PC-3 (cell line): ENCODE measurements around the gene RGS3. TPM values are rescaled to one million over a fixed set of nuclear protein-coding genes. Genes with fewer than 3 reads are reported as not detected.

Source experiments
- ATAC-seq: fragments of 200-7000 bp; cut with Tn5 transposase; 2 replicates; pipeline ENCODE4 v1.9.1; 2020; ENCODE audit warnings: mild to moderate bottlenecking, moderate library complexity
- BruUV-seq: library from RNA; stranded (reverse); fragments of 400-500 nt; replicated peaks from 2 replicates; lab custom pipeline; 2021; lab: Mats Ljungman, UMichigan
- CTCF ChIA-PET: fragments of 300-600 bp; sonication (Branson Sonifier 250); formaldehyde crosslinking; loops from one replicate; lab custom pipeline; 2022; ENCODE audit warnings: antibody characterized with exemption; lab: Charles Lee
- POLR2A ChIA-PET: fragments of 300-600 bp; sonication (Branson Sonifier 250); formaldehyde crosslinking; loops from one replicate; lab custom pipeline; 2022; ENCODE audit warnings: antibody characterized with exemption; ENCODE audit not compliant: unreplicated experiment; lab: Charles Lee
- DNase-seq: peaks from one replicate; pipeline ENCODE4 v3.0.0-alpha.2; 2015
- H2AFZ ChIP-seq: fragments of 300-600 bp; sonication (generic); 2 replicates; pipeline ENCODE4 v1.6.0; 2016; ENCODE audit warnings: antibody characterized with exemption, low read length
- H3F3A ChIP-seq: fragments of 300-600 bp; sonication (generic); one replicate; pipeline ENCODE4 v1.6.0; 2017; ENCODE audit warnings: antibody characterized with exemption, low read length, control low read depth, mild to moderate bottlenecking; ENCODE audit not compliant: unreplicated experiment
- H3K27ac ChIP-seq: fragments of 300-600 bp; sonication (generic); 2 replicates; pipeline ENCODE4 v1.5.1; 2016; ENCODE audit warnings: mild to moderate bottlenecking, low read length
- H3K27me3 ChIP-seq: fragments of 300-600 bp; sonication (generic); 2 replicates; pipeline ENCODE4 v1.6.1; 2016; ENCODE audit warnings: low read length, mixed read lengths
- H3K36me3 ChIP-seq: fragments of 300-600 bp; sonication (generic); 2 replicates; pipeline ENCODE4 v1.6.1; 2016; ENCODE audit warnings: low read depth, mixed run types, low read length, mixed read lengths
- H3K4me1 ChIP-seq: fragments of 300-600 bp; sonication (generic); 2 replicates; pipeline ENCODE4 v1.5.1; 2016; ENCODE audit warnings: low read length; ENCODE audit not compliant: insufficient read depth
- H3K4me2 ChIP-seq: fragments of 300-600 bp; sonication (generic); 2 replicates; pipeline ENCODE4 v1.6.0; 2016; ENCODE audit warnings: low read length
- H3K4me3 ChIP-seq: fragments of 300-600 bp; sonication (generic); 2 replicates; pipeline ENCODE4 v1.5.1; 2016; ENCODE audit warnings: mild to moderate bottlenecking, low read length, mixed read lengths
- H3K79me2 ChIP-seq: fragments of 300-600 bp; sonication (generic); 2 replicates; pipeline ENCODE4 v1.6.1; 2017; ENCODE audit warnings: low read length, mixed read lengths
- H3K9ac ChIP-seq: fragments of 300-600 bp; sonication (generic); 2 replicates; pipeline ENCODE4 v1.6.0; 2016; ENCODE audit warnings: mild to moderate bottlenecking, low read length
- H3K9me2 ChIP-seq: fragments of 300-600 bp; sonication (generic); replicated peaks from 2 replicates; pipeline ENCODE4 v1.6.1; 2016; ENCODE audit warnings: mixed run types, low read length, mixed read lengths
- H3K9me3 ChIP-seq: fragments of 300-600 bp; sonication (generic); 2 replicates; pipeline ENCODE4 v1.6.1; 2016; ENCODE audit warnings: low read length, mixed read lengths
- H4K20me1 ChIP-seq: fragments of 300-600 bp; sonication (generic); 2 replicates; pipeline ENCODE4 v1.6.1; 2016; ENCODE audit warnings: low read length, mixed read lengths
- EZH2 ChIP-seq: fragments of 300-600 bp; sonication (generic); IDR thresholded peaks from one replicate; pipeline ENCODE4 v1.6.1; 2017; ENCODE audit warnings: antibody characterized with exemption, mild to moderate bottlenecking, low read length; ENCODE audit not compliant: unreplicated experiment
- EZH2phosphoT487 ChIP-seq: fragments of 300-600 bp; sonication (generic); IDR thresholded peaks from 2 replicates; pipeline ENCODE4 v1.6.1; 2018; ENCODE audit warnings: mild to moderate bottlenecking, antibody characterized with exemption, low read length, borderline replicate concordance
- intact Hi-C: fragments of 100-400 bp; cut with micrococcal nuclease; formaldehyde crosslinking; loops from 2 replicates; pipeline ENCODE4 v1.9.0; 2023
- total RNA-seq: library from RNA; depleted of rRNA; stranded (reverse); fragments of >200 nt; gene quantifications from 2 replicates; pipeline ENCODE4 v1.2.3, GENCODE V29; 2014
- TF ChIP-seq, protein P1 (sequence below): fragments of 300-600 bp; sonication (generic); conservative IDR thresholded peaks from 2 replicates; pipeline ENCODE4 v1.5.1; 2017; ENCODE audit warnings: antibody characterized with exemption, low read depth, mild to moderate bottlenecking, low read length

The RGS3 gene
- total RNA-seq, 1 experiment from 2014 or later, result 26.3 TPM

DNA sequence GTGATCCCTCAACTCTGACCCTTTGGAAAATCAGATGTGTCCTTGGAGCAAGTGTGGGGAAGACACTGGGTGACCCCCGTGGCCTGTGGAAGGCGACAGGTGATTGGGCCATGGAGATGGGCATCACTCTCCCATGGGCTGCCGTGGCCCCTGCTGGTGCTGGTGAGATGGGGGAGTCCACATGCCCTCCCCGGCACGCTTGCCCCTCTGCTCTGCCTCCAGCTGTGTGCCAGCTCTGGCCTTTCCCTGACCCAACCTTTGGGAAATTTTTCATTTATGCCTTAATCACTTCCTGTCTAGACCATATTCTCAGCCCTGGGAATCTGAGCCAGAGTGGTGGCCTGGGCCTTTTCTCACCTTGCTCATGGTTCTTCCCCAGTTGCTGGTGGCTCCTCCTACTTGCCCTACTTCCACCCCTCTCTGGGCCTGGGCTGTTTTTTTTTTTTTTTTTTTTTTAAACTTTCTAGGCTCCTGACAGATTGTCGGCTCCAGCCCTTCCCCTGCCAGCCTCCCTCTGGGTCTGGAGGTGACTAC is 56.6 kb downstream of the RGS3 start:
- no TSS peak for BruUV-seq
- intact Hi-C loops, result no loop called here

DNA sequence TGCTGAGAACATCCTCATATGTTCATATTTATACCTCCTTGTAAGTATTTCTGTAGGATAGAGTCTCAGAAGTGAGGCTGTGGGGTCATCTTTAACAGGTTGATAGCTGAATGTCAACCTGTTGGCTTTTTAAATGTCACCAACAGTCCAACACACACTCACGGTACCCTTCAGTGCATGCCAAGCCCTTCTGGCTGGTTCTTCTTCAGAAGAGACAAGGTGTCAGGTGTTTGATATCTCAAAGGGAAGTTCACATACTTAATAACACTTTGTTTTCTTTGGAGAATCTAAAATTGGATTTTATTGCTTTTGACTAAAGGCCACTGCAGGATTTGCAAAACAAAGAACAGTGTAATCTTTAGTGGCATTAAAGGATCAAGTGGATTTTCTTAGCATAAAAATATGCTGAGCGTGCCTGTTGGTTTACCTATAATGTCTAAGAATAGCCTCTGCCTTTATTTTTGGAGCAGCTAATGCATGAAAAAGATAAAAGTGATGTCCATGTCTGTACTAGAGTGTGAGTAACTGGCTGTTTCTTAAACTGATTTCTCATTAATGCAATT is 58.2 kb downstream of the RGS3 start:
- POLR2A ChIA-PET, result no interaction called here

More for the DNA sequence above, 56.6 kb downstream of the RGS3 start:
- Histone ChIP-seq H3K4me1 (peaks cover 10% of the 10 kb centered on the region), H3K27ac (peak overlapping the region; percentile 67), H2AFZ (no peak overlapping the region), H3K79me2 (no peaks in the 10 kb centered on the region), H3K4me2 (peak overlapping the region; percentile 35), H3K27me3 (no peaks in the 10 kb centered on the region), H3K9ac (peak overlapping the region; percentile 40; the same call in 1 of the 2 replicates), H3F3A (no peaks in the 10 kb centered on the region), H3K4me3 (no peak overlapping the region), H3K9me3 (no peaks in the 10 kb centered on the region), H4K20me1 (no peaks in the 10 kb centered on the region), H3K36me3 (no peaks in the 10 kb centered on the region), H3K9me2 (no peaks in the 10 kb centered on the region)
- ATAC-seq (peak; percentile 38), DNase-seq (peak; percentile 24)
- no peak for TF ChIP-seq EZH2phosphoT487
- ChIA-PET CTCF (no interaction called here), POLR2A (no interaction called here)

DNA sequence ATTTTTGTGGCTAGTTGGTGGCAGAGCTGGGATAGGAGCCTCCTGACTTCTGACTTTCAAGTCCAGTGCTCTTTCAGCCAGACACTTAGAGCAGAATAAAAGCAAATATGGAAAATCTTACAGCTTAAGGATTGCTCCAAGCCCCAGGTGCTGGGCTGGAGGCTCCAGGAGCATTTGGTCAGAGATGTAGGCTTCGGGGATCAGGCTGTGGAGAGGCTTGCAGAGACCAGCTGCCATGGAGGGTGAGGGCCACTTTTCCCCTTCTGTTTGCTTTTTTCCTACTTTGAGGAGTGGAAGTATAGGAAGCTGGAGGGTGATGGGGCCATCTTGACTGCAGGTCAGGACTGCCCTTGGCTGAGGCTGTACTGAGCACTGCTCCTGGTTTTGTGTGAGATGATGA is 58.9 kb downstream of the RGS3 start:
- ChIA-PET POLR2A (no interaction called here), CTCF (no interaction called here)
- BruUV-seq, result no TSS peak
- DNase-seq, result no peak
- Histone ChIP-seq H2AFZ (no peak overlapping the region), H3K36me3 (no peaks in the 10 kb centered on the region), H3K4me1 (peaks cover 10% of the 10 kb centered on the region), H3K27me3 (no peaks in the 10 kb centered on the region), H3K4me3 (no peak overlapping the region), H3K79me2 (no peaks in the 10 kb centered on the region), H4K20me1 (no peaks in the 10 kb centered on the region), H3K9me2 (no peaks in the 10 kb centered on the region), H3F3A (no peaks in the 10 kb centered on the region), H3K27ac (no peak overlapping the region), H3K9ac (no peak overlapping the region), H3K4me2 (no peak overlapping the region), H3K9me3 (no peaks in the 10 kb centered on the region)
- intact Hi-C loops, result no loop called here
- no peak for TF ChIP-seq EZH2phosphoT487
- TF ChIP-seq EZH2, result no peak
- TF ChIP-seq, protein P1, sequence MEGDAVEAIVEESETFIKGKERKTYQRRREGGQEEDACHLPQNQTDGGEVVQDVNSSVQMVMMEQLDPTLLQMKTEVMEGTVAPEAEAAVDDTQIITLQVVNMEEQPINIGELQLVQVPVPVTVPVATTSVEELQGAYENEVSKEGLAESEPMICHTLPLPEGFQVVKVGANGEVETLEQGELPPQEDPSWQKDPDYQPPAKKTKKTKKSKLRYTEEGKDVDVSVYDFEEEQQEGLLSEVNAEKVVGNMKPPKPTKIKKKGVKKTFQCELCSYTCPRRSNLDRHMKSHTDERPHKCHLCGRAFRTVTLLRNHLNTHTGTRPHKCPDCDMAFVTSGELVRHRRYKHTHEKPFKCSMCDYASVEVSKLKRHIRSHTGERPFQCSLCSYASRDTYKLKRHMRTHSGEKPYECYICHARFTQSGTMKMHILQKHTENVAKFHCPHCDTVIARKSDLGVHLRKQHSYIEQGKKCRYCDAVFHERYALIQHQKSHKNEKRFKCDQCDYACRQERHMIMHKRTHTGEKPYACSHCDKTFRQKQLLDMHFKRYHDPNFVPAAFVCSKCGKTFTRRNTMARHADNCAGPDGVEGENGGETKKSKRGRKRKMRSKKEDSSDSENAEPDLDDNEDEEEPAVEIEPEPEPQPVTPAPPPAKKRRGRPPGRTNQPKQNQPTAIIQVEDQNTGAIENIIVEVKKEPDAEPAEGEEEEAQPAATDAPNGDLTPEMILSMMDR, result no peak
- no peak for ATAC-seq

More for the DNA sequence above, 58.2 kb downstream of the RGS3 start:
- H4K20me1 ChIP-seq, result no peaks in the 10 kb centered on the region
- TF ChIP-seq, protein P1, result no peak
- TF ChIP-seq EZH2phosphoT487 (no peak), EZH2 (no peak)
- H3F3A ChIP-seq, result no peaks in the 10 kb centered on the region
- H3K4me3 ChIP-seq, result no peak overlapping the region
- no peak overlapping the region for H3K27ac ChIP-seq
- no peaks in the 10 kb centered on the region for H3K9me3 ChIP-seq
- intact Hi-C loops, result no loop called here
- no peaks in the 10 kb centered on the region for H3K27me3 ChIP-seq
- no peak overlapping the region for H3K4me2 ChIP-seq
- H3K9ac ChIP-seq, result no peak overlapping the region
- no peak overlapping the region for H2AFZ ChIP-seq
- CTCF ChIA-PET, result no interaction called here
- no peak for ATAC-seq
- no peaks in the 10 kb centered on the region for H3K36me3 ChIP-seq
- peaks cover 10% of the 10 kb centered on the region for H3K4me1 ChIP-seq
- no peaks in the 10 kb centered on the region for H3K9me2 ChIP-seq
- H3K79me2 ChIP-seq, result no peaks in the 10 kb centered on the region
- no peak for DNase-seq
- no TSS peak for BruUV-seq
